Chondrocyte (in vitro differentiated cells): ENCODE measurements around the gene ARMH1. TPM values are rescaled to one million over a fixed set of nuclear protein-coding genes. Genes with fewer than 3 reads are reported as not detected.
A peak's percentile ranks its signal among the peaks of the same experiment; 100 is the strongest.

Experiments
- DNase-seq: peaks from one replicate; pipeline ENCODE4 v3.0.0; 2021; ENCODE audit warnings: mixed read lengths, low spot score
- H3K27ac Mint-ChIP-seq: one replicate; pipeline ENCODE4 v1.8.0; 2021; ENCODE audit warnings: mild to moderate bottlenecking, moderate library complexity, mixed read lengths; ENCODE audit not compliant: unreplicated experiment
- H3K27me3 Mint-ChIP-seq: 2 replicates; pipeline ENCODE4 v1.8.0; 2021; ENCODE audit warnings: low read depth, mixed read lengths
- H3K36me3 Mint-ChIP-seq: 2 replicates; pipeline ENCODE4 v1.8.0; 2021; ENCODE audit warnings: low read depth, mixed read lengths
- H3K4me1 Mint-ChIP-seq: 2 replicates; pipeline ENCODE4 v1.8.0; 2021; ENCODE audit warnings: low read depth, mild to moderate bottlenecking, mixed read lengths
- H3K4me3 Mint-ChIP-seq: one replicate; pipeline ENCODE4 v1.8.0; 2021; ENCODE audit warnings: mild to moderate bottlenecking, moderate library complexity, mixed read lengths; ENCODE audit not compliant: unreplicated experiment
- H3K9me3 Mint-ChIP-seq: 2 replicates; pipeline ENCODE4 v1.8.0; 2021; ENCODE audit warnings: low read depth, mixed read lengths
- total RNA-seq: library from RNA; stranded (reverse); gene quantifications from 3 replicates; pipeline ENCODE4 v1.2.1, GENCODE V29; 2021
- TF ChIP-seq, protein P1 (sequence below): fragments of 200-600 bp; sonication (generic); IDR thresholded peaks from 2 replicates; pipeline ENCODE4 v1.5.0; 2021; ENCODE audit warnings: antibody characterized with exemption, mild to moderate bottlenecking, moderate library complexity

The ARMH1 gene
- total RNA-seq, 1 donor from 2014 or later: 1.3 TPM

DNA sequence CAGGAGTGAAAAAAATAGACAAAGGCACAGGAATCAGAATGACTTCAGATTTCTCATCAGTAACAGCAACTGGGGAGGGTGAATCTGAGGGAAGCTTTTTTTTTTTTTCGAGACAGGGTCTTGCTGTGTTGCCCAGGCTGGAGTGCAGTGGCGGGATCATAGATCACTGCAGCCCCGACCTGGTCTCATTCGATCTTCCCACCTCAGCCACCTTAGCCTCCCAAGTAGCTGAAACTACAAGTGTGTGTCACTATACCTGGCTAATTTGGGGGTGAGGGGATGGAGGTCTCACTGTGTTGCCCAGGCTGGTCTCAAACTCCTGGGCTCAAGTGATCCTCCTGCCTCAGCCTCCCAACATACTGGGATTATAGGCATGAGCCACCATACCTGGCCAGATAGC lies 10.7 kb downstream of the ARMH1 start:
- Mint-ChIP-seq H3K4me1 (no peaks in the 10 kb centered on the region), H3K9me3 (no peaks in the 10 kb centered on the region), H3K27me3 (no peaks in the 10 kb centered on the region), H3K36me3 (no peaks in the 10 kb centered on the region), H3K4me3 (no peak overlapping the region), H3K27ac (no peak overlapping the region)
- peak; percentile 21 for DNase-seq
- TF ChIP-seq, protein P1, sequence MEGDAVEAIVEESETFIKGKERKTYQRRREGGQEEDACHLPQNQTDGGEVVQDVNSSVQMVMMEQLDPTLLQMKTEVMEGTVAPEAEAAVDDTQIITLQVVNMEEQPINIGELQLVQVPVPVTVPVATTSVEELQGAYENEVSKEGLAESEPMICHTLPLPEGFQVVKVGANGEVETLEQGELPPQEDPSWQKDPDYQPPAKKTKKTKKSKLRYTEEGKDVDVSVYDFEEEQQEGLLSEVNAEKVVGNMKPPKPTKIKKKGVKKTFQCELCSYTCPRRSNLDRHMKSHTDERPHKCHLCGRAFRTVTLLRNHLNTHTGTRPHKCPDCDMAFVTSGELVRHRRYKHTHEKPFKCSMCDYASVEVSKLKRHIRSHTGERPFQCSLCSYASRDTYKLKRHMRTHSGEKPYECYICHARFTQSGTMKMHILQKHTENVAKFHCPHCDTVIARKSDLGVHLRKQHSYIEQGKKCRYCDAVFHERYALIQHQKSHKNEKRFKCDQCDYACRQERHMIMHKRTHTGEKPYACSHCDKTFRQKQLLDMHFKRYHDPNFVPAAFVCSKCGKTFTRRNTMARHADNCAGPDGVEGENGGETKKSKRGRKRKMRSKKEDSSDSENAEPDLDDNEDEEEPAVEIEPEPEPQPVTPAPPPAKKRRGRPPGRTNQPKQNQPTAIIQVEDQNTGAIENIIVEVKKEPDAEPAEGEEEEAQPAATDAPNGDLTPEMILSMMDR: no peak

DNA sequence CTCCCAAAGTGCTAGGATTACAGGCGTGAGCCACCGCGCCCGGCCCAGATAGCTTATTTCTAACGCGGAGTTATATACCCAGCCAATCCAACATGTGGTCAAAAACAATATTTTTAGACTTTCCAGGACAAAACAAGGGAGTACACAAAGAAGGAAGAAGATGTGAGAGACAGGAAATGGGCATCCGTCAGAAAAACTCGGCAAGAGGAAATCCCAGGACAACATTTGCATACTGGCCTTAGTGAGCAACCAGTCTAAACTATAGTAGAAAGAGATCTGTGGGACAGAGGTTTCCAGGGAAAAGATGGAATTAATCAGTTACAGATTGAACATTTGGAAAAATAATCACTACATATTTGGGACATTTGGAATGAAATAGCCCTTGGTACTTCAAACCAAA lies 11.4 kb downstream of the ARMH1 start:
- no peaks in the 10 kb centered on the region for H3K4me1 Mint-ChIP-seq
- no peak overlapping the region for H3K4me3 Mint-ChIP-seq
- no peak overlapping the region for H3K27ac Mint-ChIP-seq
- no peaks in the 10 kb centered on the region for H3K27me3 Mint-ChIP-seq
- peak; percentile 15 for DNase-seq
- no peaks in the 10 kb centered on the region for H3K36me3 Mint-ChIP-seq
- H3K9me3 Mint-ChIP-seq: no peaks in the 10 kb centered on the region
- TF ChIP-seq, protein P1: no peak

DNA sequence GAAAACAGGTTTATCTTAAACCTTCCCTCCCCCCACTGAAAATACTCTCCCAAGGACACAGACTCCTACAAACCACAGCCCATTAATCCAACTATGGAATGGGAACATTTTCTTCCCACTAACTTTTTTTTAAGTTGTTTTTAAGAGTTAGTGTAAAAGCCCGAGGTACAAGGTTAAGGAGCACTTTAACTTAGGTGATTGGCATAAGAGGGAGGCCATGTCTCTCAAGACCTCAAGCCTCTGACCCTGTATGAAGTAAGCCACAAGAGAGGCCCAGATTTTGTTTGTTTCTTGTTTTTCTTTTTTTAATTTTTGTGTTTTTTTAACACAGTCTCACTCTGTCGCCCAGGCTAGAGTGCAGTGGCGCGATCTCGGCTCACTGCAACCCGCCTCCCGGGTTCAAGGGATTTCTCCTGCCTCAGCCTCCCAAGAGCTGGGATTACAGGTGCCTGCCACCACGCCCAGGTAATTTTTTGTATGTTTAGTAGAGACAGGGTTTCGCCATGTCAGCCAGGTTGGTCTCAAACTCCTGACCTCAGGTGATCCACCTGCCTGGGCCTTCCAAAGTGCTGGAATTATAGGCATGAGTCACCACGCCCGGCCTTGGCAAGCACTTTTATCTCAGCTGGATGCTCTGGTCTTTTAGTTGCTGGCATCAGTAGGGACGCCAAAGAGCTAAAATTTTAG lies 14.4 kb downstream of the ARMH1 start:
- no peak for DNase-seq
- H3K27ac Mint-ChIP-seq: no peak overlapping the region
- H3K9me3 Mint-ChIP-seq: no peaks in the 10 kb centered on the region
- H3K36me3 Mint-ChIP-seq: peaks cover 4% of the 10 kb centered on the region
- no peak overlapping the region for H3K4me3 Mint-ChIP-seq
- H3K4me1 Mint-ChIP-seq: no peaks in the 10 kb centered on the region
- peaks cover 3% of the 10 kb centered on the region for H3K27me3 Mint-ChIP-seq
- TF ChIP-seq, protein P1: no peak

DNA sequence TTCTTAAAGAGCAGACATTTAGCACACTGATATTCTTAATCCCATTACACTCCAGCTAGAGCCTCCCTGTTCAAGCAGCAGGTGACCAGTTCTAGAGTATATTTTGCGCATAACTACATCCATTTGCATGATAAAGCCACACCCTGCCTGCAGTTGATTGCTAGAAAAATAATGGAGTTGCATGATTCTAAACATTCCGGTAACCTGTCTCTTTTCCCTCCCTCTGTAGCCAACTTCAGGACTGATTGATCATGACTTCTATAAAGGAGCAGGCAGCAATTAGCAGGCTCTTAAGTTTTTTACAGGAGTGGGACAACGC lies 14.9 kb downstream of the ARMH1 start:
- DNase-seq: no peak
- Mint-ChIP-seq H3K4me3 (no peak overlapping the region), H3K9me3 (no peaks in the 10 kb centered on the region), H3K27me3 (peaks cover 3% of the 10 kb centered on the region), H3K27ac (no peak overlapping the region), H3K4me1 (no peaks in the 10 kb centered on the region), H3K36me3 (peaks cover 4% of the 10 kb centered on the region)
- TF ChIP-seq, protein P1: no peak

DNA sequence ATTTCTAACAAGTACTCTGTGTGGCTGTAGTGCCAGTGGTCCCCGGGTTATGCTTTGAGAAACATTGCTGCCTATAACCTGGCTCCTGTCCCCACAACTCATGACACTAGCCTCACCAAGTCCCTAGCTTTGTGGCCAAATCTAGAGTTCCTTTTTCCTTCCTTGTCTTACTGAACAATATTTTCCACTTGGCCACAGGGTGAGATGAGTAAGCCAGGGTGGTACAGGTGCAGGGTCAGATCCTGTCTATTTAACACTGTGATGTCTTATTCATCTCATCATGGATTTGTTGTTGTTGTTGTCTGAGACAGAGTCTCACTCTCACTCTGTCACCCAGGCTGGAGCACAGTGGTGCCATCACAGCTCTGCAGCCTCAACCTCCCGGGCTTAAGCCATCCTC lies 18.6 kb downstream of the ARMH1 start:
- TF ChIP-seq, protein P1: no peak
- H3K27ac Mint-ChIP-seq: no peak overlapping the region
- H3K36me3 Mint-ChIP-seq: peaks cover 4% of the 10 kb centered on the region
- no peaks in the 10 kb centered on the region for H3K9me3 Mint-ChIP-seq
- H3K4me1 Mint-ChIP-seq: no peaks in the 10 kb centered on the region
- H3K27me3 Mint-ChIP-seq: peaks cover 3% of the 10 kb centered on the region
- DNase-seq: peak; percentile 8
- H3K4me3 Mint-ChIP-seq: no peak overlapping the region
